MM.1S (cell line): ENCODE results near the gene OSBPL2.

Source experiments
- DNase-seq: peaks from one replicate; pipeline ENCODE4 v3.0.0-alpha.2; 2015
- H2AFZ ChIP-seq: fragments of 300-600 bp; sonication (generic); 2 replicates; pipeline ENCODE4 v1.6.0; 2016; ENCODE audit warnings: antibody characterized with exemption, low read length
- H3F3A ChIP-seq: fragments of 300-600 bp; sonication (generic); 2 replicates; pipeline ENCODE4 v1.6.1; 2016; ENCODE audit warnings: mild to moderate bottlenecking, antibody characterized with exemption, low read length, moderate library complexity, mixed read lengths; ENCODE audit not compliant: insufficient read depth
- H3K27ac ChIP-seq: fragments of 300-600 bp; sonication (generic); 2 replicates; pipeline ENCODE4 v1.5.1; 2016; ENCODE audit warnings: mild to moderate bottlenecking, low read length
- H3K27me3 ChIP-seq: fragments of 300-600 bp; sonication (generic); replicated peaks from 2 replicates; pipeline ENCODE4 v1.6.0; 2016; ENCODE audit warnings: low read length; ENCODE audit not compliant: insufficient read depth
- H3K36me3 ChIP-seq: fragments of 300-600 bp; sonication (generic); replicated peaks from 2 replicates; pipeline ENCODE4 v1.6.1; 2016; ENCODE audit warnings: mild to moderate bottlenecking, low read length, mixed read lengths; ENCODE audit not compliant: insufficient read depth
- H3K4me1 ChIP-seq: fragments of 300-600 bp; sonication (generic); 2 replicates; pipeline ENCODE4 v1.6.1; 2016; ENCODE audit warnings: low read length, mixed read lengths
- H3K4me2 ChIP-seq: fragments of 300-600 bp; sonication (generic); 2 replicates; pipeline ENCODE4 v1.6.0; 2016; ENCODE audit warnings: low read depth, low read length
- H3K4me3 ChIP-seq: fragments of 300-600 bp; sonication (generic); 2 replicates; pipeline ENCODE4 v1.5.1; 2016; ENCODE audit warnings: low read length, mixed read lengths
- H3K79me2 ChIP-seq: fragments of 300-600 bp; sonication (generic); 2 replicates; pipeline ENCODE4 v1.6.1; 2016; ENCODE audit warnings: mixed run types, low read length, mixed read lengths
- H3K9ac ChIP-seq: fragments of 300-600 bp; sonication (generic); 2 replicates; pipeline ENCODE4 v1.6.1; 2016; ENCODE audit warnings: low read length, mixed read lengths
- H3K9me2 ChIP-seq: fragments of 300-600 bp; sonication (generic); replicated peaks from 2 replicates; pipeline ENCODE4 v1.6.1; 2016; ENCODE audit warnings: mild to moderate bottlenecking, low read length, mixed read lengths; ENCODE audit not compliant: insufficient read depth
- H3K9me3 ChIP-seq: fragments of 300-600 bp; sonication (generic); replicated peaks from 2 replicates; pipeline ENCODE4 v1.6.1; 2016; ENCODE audit warnings: mild to moderate bottlenecking, low read length, mixed read lengths; ENCODE audit not compliant: insufficient read depth
- H4K20me1 ChIP-seq: fragments of 300-600 bp; sonication (generic); 2 replicates; pipeline ENCODE4 v1.6.1; 2016; ENCODE audit warnings: mild to moderate bottlenecking, low read length, moderate library complexity, mixed read lengths; ENCODE audit not compliant: insufficient read depth
- CTCF ChIP-seq: fragments of 300-600 bp; sonication (generic); IDR thresholded peaks from 2 replicates; pipeline ENCODE4 v1.5.1; 2016; ENCODE audit warnings: antibody characterized with exemption, low read length, mixed read lengths
- EZH2 ChIP-seq: fragments of 300-600 bp; sonication (generic); optimal IDR thresholded peaks from 2 replicates; pipeline ENCODE3; 2017; ENCODE audit warnings: low read depth, mild to moderate bottlenecking, antibody characterized with exemption, low read length, mixed read lengths
- EZH2phosphoT487 ChIP-seq: fragments of 300-600 bp; sonication (generic); IDR thresholded peaks from 2 replicates; pipeline ENCODE4 v1.6.1; 2018; ENCODE audit warnings: antibody characterized with exemption, low read length

The OSBPL2 gene

GRCh38 chr20:62258499-62259293 is 20.4 kb downstream of the OSBPL2 start:
- H3K4me3 ChIP-seq, result no peak overlapping the region
- no peaks in the 10 kb centered on the region for H4K20me1 ChIP-seq
- no peak overlapping the region for H3K9ac ChIP-seq
- H3K9me3 ChIP-seq, result no peaks in the 10 kb centered on the region
- H3K27ac ChIP-seq, result no peak overlapping the region
- H2AFZ ChIP-seq, result no peak overlapping the region
- H3K79me2 ChIP-seq, result 0 out of 2 replicates have a peak, but pooled peaks cover 5% of the 10 kb centered on the region
- no peaks in the 10 kb centered on the region for H3K4me1 ChIP-seq
- no peak for DNase-seq
- TF ChIP-seq EZH2 (no peak), EZH2phosphoT487 (no peak), CTCF (no peak)
- H3K36me3 ChIP-seq, result no peaks in the 10 kb centered on the region
- no peak overlapping the region for H3K4me2 ChIP-seq
- no peaks in the 10 kb centered on the region for H3K27me3 ChIP-seq
- no peaks in the 10 kb centered on the region for H3F3A ChIP-seq
- H3K9me2 ChIP-seq, result no peaks in the 10 kb centered on the region

GRCh38 chr20:62259294-62259565 is 20.9 kb downstream of the OSBPL2 start:
- Histone ChIP-seq H3K27ac (no peak overlapping the region), H3K4me2 (no peak overlapping the region), H3K79me2 (0 out of 2 replicates have a peak, but pooled peaks cover 3% of the 10 kb centered on the region), H3K9ac (no peak overlapping the region), H3K9me2 (no peaks in the 10 kb centered on the region), H3K4me1 (no peaks in the 10 kb centered on the region), H4K20me1 (no peaks in the 10 kb centered on the region), H3K27me3 (no peaks in the 10 kb centered on the region), H3K9me3 (no peaks in the 10 kb centered on the region), H3F3A (no peaks in the 10 kb centered on the region), H3K4me3 (no peak overlapping the region), H3K36me3 (no peaks in the 10 kb centered on the region), H2AFZ (no peak overlapping the region)
- no peak for TF ChIP-seq EZH2phosphoT487
- TF ChIP-seq CTCF, result no peak
- no peak for TF ChIP-seq EZH2
- no peak for DNase-seq

GRCh38 chr20:62262064-62262463 is 23.7 kb downstream of the OSBPL2 start:
- Histone ChIP-seq H3K27ac (no peak overlapping the region), H3K9me2 (no peaks in the 10 kb centered on the region), H4K20me1 (no peaks in the 10 kb centered on the region), H3K9ac (no peak overlapping the region), H3F3A (no peaks in the 10 kb centered on the region), H3K4me3 (no peak overlapping the region), H3K4me1 (no peaks in the 10 kb centered on the region), H3K27me3 (no peaks in the 10 kb centered on the region), H3K79me2 (no peaks in the 10 kb centered on the region), H3K4me2 (no peak overlapping the region), H3K9me3 (no peaks in the 10 kb centered on the region), H2AFZ (no peak overlapping the region), H3K36me3 (no peaks in the 10 kb centered on the region)
- DNase-seq, result no peak
- no peak for TF ChIP-seq EZH2phosphoT487
- no peak for TF ChIP-seq CTCF
- no peak for TF ChIP-seq EZH2
